Stimulated activated CD4-positive, alpha-beta T cell treated with anti-CD3 and anti-CD28 coated beads, Interleukin-1b, Interleukin-23, amount 100 ng/mL, for 48 hours (primary cell): ENCODE measurements around the gene PUS7L.
"Not testable (repeated sequence)": the region's sequence is repeated elsewhere in the genome, so short reads cannot be mapped to it uniquely, and the experiment has no call there.

Source experiments
- DNase-seq: peaks from one replicate; pipeline ENCODE4 v3.0.0-alpha.2; 2020

The PUS7L gene, protein sequence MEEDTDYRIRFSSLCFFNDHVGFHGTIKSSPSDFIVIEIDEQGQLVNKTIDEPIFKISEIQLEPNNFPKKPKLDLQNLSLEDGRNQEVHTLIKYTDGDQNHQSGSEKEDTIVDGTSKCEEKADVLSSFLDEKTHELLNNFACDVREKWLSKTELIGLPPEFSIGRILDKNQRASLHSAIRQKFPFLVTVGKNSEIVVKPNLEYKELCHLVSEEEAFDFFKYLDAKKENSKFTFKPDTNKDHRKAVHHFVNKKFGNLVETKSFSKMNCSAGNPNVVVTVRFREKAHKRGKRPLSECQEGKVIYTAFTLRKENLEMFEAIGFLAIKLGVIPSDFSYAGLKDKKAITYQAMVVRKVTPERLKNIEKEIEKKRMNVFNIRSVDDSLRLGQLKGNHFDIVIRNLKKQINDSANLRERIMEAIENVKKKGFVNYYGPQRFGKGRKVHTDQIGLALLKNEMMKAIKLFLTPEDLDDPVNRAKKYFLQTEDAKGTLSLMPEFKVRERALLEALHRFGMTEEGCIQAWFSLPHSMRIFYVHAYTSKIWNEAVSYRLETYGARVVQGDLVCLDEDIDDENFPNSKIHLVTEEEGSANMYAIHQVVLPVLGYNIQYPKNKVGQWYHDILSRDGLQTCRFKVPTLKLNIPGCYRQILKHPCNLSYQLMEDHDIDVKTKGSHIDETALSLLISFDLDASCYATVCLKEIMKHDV

DNA sequence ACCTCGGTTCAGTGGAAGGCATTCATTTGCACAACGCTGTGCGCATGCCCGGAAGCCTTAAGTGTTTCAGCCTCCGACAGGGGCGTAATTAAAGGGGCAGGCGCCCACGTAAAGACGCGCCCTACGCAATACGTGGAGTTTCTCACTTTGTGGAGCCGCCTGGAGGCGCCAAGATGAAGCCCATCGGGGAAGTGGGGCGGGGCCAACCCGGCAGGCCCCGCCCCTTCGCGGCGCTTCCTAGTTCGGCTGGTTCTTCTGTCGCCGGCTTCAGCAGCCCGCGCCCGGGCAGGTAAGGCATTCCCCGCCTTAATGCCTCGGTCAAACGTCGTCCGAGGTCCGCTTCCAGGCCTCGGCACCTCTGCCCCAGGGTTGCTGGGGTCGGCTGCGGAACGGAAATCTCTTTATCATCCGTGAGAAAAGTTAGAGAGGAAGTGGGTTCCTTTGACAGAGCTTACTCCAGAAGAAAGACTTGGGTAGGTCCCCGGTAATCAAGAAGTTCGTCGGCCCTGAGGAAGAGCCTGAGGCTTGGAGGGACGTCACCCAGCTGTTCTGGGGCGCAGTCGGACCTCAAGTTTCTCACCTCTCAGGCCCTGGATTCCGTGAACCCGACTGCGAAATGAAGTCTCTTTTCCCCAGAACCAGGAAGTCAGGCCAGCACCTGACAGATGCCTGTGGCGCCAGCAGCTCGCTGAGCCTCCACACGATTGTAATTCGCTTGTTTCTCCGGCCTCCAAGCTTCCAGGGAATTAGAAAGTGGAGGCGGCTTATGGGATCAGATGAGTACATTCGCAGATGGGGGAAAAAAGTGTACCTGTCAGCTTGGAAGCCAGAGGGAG is at the start of gene PUS7L, which contains the start of gene IRAK4:
PUS7L (minus strand) TSS at position 63 of the 836 bp plus-strand sequence. CDS start 3,545 bp downstream, outside the sequence.
IRAK4 (plus strand) TSS at position 224 of the 836 bp plus-strand sequence. CDS start 9,161 bp downstream, outside the sequence.
- peak; percentile 95 for DNase-seq

DNA sequence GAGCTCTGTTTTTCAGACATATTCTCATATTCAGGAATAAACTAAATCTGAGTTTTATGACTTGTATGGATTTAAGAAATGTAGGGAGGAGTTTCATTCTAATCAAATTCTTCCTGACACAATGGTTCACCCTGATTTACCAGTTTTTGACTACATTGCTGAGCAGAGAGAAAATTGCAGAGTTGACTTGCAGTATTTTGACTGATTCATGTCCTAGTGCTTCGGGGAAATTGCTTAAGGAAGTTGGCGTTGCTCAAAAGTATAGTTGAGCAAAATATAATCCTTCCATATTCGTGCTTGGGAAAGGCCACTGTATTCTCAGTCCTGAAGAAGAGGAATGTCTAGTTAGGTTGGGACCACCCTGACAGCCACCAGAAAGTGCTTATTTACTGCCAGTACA is 48.8 kb upstream of the PUS7L start:
- DNase-seq, result no peak

DNA sequence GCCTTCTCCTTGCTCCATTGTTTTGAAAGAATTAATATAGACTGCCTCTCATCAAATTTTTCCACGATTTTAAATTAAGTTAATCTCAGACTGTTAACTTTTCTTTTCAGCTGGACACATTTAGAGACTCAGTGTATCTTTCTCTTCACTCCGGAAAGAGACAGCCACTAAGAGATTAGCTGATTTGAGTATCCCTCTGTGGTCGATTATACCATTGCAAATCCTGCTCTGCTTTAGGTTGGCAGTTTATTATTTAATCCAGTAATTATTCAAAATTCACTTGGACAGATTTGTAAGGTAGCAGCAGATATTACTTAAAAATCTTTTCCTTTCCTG is 48.1 kb upstream of the PUS7L start:
- no peak for DNase-seq

DNA sequence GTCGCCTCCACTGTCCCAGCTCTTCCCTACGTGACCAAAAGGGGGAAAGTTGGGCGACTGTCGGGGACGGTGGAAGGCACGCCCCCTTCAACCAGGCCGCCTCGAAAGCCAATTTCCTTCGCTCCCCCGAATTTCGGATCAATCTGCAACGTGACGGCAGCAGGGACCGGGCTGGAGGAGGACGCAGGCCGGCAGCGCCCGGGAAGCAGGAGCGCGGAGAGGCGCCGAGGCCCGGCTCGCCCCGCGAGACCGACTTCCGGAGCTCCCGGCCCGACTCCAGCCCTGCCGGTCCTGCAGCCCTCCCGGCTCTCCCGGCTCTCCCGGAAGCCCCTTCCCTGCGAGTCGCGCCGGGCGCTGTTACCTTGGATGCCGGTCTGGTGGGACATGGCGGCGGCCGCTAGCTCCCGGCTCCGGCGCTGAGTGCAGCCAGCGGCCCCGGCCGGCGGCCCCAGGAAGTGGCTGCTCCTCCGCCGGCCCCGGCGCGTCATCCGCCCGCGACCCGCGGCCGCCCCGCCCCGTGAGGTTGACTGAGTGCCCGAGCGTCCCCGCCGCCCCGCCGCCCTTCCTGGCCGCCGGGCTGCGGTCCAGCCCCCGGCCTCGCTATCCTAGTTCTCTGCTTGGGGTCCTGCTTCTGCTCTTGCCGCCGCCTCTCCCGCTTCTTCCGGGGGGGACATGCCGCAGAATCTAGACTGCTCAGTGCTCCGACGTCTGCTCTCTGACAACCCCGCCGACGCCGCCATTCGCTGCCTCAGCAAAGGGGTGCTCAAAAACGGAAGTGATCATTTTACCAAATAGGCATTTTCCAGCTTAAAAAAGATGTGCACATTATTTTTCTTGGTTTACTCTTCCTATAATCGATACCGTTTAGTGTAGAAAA is 47.5 kb upstream of the PUS7L start, which contains the start of gene TWF1:
TWF1 (minus strand) TSS at position 458 of the 877 bp plus-strand sequence; CDS start at position 386, 72 bp downstream.
- peak; percentile 83 for DNase-seq

DNA sequence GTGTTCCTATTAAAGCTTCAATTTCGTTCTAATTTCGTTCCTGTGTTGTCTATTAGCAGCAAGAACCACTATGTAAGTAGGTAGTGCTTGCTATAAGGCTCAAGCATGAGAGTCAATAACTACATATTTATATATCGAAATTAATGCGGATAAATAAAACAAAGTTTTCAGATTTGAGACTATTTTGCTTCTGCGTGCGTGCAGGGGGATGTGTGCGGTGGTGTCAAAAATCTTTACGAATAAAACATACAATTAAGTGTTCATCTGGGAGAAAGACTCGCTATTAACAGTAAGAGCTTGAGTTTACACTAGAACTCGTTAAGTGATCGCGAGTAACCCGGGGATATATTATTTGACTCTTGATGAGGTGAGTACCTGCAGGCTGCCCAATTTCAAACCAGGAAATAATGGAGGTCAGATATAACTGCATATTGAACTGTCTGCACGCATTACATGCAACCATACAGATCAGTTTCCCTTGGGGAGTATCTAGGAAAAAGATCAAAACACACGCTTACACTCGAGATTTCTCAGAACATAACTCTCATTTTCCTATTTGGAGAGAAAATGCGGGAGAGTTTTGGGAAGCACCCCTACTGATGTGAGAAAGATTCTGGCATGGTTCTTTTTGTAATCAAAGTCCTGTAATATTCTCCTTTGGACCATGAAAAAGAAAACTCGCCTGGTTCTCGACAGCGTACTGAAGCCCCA is 46.7 kb upstream of the PUS7L start:
- DNase-seq, result no peak

DNA sequence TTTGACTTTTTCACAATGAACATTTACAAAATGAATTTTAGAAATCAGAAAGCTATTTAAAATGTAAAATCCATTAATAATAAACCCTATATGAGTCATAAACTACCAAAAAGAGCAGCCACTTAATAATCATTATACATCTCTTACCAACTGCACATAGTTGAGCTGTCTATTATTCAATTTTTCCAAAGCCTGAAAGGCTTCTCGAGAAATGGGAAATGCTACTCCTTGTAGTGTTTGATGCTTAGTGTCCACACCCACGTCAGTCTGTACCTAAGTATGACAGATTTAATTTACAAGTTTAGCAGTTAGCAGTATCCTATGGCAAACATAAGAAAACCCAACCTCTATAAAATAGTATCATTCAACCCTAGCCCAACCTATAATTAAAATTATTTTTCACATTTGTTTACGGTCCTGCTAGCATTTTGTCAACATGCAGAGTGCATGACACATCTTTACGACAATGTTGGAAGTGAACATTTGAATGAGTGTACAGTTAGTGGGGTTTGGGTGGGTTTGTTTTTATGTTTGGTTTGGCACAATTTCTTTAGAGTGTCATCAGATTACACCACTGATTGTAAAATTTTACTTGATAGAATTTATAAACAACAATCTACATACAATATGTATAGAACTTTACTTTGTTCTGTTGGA is 39.1 kb upstream of the PUS7L start:
- no peak for DNase-seq

DNA sequence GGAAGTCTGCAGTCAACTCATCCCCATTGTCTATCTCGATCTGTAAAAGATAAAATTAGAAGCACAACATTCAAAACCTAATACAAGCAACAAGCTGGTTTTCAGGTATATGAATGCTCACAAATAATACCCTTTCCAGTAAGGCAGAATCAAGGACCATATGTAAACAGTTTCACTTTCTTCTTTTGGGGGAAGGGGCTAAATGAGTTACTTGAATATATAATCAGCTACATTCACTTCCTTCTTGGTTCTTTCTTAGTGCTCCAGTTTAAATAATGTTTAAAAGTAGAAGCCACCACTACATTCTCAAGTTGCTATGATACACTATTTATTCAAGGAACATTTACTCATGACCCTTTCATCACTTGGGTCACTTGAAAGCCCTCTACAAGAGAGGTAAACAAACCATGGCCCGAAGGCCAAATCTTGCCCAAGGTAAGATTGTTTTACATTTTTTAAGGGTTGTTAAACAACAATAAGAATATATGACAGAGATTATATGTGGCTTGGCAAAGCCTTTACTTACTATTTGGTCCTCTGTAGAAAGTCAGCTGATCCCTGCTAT is 37.2 kb upstream of the PUS7L start:
- DNase-seq, result no peak

DNA sequence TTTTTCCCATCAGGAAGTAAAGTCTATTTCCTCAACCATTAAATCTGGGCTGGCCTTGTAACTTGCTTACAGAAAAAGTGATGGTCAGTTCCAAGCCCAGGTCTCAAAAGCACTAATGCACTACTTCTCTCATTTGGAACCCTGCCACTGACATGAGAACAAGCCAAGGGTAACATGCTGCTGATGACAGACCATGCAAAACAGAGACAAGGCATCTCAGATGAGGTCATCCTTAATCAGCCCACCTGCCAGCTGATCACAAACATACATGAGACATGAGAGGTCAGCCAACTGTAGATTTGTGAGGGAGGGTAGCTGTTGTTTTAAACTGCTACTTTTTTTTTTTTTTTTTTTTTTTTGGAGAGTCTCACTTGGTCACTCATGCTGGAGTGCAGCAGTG is 31.4 kb upstream of the PUS7L start:
- DNase-seq, result no peak

DNA sequence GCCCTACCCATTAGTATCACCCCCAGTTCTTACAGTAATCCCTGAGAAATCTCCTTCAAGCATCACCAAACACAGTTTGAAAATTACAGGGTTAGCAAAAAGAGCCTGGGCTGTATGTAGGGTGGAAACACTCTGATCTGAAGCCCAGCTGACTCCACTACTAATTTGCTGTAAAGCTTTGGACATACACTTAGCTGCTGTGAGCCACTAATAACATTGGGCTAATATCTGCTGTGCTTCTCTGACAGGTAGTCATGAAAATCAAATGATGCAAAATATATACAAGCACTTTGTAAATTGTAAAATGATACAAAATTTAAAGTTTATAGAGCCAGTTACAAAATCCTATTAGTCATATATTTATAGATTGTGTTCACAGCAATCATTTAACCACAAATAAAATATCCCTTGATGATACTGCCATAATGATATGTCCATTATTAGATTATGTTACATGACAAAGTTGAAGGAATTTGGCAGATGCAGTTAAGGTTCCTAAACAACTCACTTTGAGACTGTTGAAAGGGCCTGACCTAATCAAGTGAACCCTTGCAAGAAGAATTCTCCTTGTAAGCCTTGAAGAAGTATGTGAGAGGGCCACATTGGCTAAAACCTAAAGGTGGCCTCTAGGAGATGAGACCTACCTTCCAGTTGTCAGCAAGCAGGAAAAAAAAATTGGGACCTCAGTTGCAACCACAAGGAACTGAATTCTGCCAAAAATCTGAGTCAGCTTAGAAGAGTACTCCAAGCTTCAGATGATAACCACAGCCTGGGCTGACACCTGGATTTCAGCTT is 28.5 kb upstream of the PUS7L start:
- DNase-seq, result no peak

DNA sequence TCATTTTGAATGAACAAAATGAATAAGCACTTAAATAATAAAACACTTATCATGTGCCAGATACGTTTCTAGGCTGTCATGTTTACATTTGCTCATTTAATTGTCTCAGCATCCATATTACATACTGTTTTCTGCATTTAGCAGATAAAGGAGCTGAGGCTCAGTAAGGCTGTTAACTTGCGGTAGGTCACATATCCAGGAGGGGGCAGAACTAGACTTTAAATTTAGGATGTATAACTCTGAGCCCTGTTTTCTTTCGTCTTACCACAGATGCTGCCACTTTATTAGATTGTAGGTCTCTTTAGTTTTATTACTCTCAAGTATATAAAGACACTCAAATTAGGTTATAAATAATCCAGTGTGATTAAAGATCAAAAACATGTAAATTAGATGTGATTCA is 17.9 kb upstream of the PUS7L start:
- no peak for DNase-seq

DNA sequence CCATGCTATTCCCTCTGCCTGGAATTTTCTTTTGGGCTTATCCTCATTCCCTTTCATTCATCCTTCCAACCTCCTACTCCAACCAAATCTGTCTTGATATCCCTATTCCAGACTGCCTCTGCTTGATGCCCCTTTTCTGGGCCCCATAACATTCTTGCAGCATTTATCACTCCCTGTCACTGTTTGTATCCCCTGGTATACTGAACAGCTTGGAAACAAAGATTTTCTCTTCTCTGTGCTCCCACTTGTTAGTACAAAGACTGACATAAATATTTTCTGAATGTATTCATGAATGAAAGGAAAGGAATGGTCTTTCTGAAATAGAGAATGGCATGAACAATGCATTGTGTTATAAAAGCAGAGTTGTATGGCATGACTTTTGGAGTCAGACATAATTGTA is 7.7 kb upstream of the PUS7L start:
- DNase-seq, result no peak

DNA sequence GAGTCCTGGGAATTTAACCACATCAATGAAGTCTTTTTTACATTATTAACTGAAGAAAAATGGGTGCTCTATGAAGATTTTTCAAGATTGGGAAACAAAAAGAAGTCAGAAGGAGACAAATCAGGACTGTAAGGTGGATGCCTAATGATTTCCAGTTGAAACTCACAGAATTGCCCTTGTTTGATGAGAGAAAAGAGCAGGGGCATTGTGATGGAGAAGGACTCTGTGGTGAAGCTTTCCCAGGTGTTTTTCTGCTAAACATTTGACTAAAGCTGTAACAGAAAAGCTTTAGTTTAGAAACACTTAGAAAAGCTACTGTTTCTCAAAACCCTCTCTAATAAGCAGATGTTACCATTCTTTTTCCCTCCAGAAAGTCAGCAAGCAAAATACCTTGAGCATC is 5.9 kb upstream of the PUS7L start:
- no peak for DNase-seq

DNA sequence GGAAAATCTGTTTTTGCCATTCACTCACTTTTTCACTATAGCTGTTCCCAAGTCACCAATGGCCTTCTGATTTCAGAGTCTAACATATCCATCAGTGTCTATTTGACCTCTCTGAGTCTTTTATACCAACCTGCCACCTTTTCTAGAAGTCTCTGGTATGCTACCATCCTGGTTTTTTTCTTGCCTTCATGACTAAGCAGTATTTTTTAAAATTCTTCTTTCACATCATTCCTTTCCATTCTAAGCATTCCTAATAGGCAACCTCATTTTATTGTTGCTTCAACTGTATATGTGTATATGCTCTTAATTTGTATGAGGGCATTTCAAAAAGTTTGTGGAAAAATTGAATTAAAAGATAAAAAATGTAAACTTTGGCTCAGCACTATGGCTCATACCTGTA is 5.2 kb upstream of the PUS7L start:
- no peak for DNase-seq

DNA sequence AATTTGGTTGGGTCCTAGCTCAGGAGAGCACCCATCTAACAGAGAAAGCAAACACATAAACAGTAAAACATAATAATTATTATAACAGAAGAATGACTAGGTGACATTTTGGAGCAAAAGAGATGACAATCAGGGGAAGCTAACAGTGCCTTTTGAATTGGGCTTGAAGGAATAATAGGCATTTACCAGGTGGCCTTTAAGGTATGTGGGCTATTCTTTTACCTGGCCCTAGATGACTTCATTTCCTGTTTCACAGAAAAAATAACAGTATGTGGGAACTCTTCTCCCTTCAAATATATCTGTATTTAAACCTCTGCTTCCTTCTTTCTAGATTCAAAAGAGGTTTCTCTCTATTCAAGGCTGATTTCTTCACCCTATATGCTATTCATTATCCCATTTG is 4.0 kb upstream of the PUS7L start:
- no peak for DNase-seq

DNA sequence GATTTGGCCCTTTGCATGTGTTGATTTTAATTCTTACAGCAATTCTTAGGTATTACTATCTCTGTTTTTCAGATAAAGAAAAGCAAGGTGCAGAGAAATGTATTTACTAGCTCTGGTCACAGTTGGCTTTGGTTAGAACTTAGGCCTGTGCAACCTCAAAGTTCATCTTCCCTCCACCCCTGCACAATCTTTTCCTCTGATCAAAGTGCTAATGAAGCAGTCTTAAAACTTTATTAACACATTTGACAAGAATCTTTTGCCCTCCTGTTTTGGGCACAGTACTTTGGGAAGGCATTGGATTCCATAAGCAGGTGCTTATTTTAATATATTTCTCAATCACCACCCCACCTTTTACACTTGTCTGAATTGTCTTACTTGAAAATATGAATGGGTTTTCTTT is 2.9 kb upstream of the PUS7L start:
- no peak for DNase-seq

DNA sequence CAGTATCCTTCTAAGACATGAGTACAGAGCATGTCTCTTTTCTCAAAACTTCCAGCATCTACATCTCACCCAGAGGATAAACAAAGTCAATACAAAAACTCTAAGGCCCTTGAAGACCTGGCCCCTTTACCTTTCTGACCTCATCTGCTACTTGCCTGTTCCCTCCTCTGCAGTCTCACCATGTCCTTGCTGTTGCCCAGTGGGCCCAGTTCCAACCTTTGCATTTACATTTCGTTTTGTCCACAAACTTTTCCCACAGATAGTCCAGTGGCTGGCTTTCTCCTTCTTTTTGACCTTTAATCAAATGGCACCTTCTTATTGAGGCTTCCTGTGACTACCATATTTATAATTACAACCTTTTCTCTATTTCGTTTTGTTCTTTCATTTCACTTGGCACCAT is 1.8 kb upstream of the PUS7L start:
- DNase-seq, result no peak

DNA sequence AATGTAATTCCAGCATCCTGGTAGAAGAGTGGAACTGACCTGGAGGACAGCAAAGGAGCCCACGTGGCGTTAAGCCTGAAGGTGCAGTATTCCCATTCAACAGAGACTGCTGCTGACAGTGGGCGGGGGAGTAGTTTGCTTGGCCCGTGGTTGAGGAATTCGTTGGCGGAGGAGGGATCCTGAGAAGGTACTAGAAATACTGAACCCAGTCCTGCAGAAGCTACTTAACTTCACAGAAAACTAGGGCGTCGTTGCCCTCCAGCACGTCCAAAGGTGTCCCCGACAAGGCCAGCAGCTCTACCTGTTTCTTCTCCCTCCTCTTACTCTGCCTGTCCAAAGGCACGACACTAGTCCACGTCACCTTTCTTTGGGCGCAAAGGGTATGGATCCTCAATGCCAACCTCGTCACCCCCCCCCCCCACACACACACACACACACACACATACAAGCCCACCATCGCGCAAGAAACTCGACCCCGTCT is 303 bp downstream of the PUS7L start:
- DNase-seq, result no peak

DNA sequence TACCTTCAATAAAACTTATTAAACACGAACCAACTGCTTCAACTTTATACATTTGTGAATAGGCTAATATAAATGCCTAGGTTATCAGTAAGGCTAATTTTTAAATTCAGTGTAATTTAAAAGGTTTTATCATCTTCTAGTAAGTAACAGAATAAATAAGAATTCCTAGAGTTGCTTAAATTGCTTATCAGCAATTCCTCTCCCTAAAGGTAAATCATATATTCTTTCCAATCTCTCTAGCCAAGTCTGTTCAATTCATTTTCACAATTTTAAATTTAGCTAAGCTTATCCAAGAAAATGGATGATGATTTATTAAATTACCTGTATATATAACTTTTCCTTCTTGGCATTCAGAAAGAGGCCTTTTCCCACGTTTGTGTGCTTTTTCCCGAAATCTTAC is 4.6 kb downstream of the PUS7L start:
- no peak for DNase-seq

DNA sequence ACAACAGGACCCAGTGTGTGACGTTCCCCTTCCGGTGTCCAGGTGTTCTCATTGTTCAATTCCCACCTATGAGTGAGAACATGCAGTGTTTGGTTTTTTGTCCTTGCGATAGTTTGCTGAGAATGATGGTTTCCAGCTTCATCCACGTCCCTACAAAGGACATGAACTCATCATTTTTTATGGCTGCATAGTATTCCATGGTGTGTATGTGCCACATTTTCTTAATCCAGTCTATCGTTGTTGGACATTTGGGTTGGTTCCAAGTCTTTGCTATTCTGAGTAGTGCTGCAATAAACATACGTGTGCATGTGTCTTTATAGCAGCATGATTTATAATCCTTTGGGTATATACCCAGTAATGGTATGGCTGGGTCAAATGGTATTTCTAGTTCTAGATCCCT is 7.2 kb downstream of the PUS7L start:
- DNase-seq, result not testable (repeated sequence)

DNA sequence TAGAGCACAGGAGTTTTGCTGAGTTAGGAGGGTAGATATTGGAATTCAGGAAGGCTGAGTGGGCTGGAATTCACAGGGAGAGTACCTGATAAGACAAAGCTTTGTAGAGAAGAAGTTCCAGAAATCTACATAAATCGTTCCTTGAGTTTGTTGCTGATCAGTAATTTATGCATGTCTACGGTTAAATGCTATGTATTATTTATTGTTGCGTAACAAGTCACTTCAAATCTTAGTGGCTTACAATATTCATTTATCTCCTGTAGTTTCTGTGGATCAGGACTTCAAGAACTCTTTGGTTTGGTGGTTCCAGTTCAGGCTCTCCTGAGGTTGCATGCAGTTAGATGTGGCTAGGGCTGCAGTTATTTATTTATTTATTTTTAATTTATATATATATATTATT is 7.8 kb downstream of the PUS7L start:
- no peak for DNase-seq
